Daoy (cell line): ENCODE measurements around the gene SF3B2. TPM values are rescaled to one million over a fixed set of nuclear protein-coding genes. Genes with fewer than 3 reads are reported as not detected.
A peak's percentile ranks its signal among the peaks of the same experiment; 100 is the strongest.
"Not testable (repeated sequence)": the region's sequence is repeated elsewhere in the genome, so short reads cannot be mapped to it uniquely, and the experiment has no call there.

Experiments used
- DNase-seq: peaks from one replicate; pipeline ENCODE4 v3.0.0-alpha.2; 2015; ENCODE audit warnings: low read depth
- total RNA-seq: library from RNA; depleted of rRNA; stranded (reverse); fragments of >200 nt; shearing (Covaris generic); gene quantifications from 2 replicates; pipeline ENCODE4 v1.2.3, GENCODE V29; 2014

SF3B2 gene
- total RNA-seq, 1 experiment from 2014 or later = 257 TPM

DNA sequence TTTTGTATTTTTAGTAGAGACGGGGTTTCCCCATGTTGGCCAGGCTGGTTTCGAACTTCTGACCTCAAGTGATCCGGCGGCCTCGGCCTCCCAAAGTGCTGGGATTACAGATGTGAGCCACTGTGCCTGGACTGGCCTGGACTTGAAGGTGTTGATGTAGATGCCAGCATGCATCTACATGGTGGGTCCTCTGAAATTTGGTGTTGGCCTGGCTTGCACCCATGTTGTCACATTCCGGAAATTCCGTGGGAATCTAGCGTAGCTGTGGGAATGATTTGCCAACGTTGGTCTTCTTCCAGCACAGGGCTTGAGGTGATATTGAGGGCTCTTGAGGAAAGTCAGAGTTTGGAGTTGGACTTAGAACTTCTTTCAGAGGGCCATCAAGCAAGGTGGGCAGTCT is 24.4 kb downstream of the SF3B2 start:
- no peak for DNase-seq

DNA sequence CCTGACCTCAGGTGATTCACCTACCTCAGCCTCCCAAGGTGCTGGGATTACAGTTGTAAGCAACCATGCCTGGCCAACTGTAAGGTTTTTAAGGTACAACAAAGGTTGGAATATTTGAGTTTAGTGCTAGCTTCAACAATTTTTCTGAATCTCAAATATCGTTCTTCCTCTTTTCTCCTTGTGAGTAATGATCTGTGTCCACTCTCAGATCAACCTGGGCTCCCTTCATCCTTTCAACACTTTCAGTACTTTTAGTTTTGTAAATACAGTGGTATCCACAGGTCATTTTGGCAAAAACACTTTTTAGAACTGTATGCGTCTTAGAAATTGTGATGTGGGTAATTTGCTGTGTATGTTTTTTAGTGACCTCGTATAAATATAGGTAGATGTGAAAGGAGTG is 25.8 kb downstream of the SF3B2 start:
- DNase-seq = no peak

DNA sequence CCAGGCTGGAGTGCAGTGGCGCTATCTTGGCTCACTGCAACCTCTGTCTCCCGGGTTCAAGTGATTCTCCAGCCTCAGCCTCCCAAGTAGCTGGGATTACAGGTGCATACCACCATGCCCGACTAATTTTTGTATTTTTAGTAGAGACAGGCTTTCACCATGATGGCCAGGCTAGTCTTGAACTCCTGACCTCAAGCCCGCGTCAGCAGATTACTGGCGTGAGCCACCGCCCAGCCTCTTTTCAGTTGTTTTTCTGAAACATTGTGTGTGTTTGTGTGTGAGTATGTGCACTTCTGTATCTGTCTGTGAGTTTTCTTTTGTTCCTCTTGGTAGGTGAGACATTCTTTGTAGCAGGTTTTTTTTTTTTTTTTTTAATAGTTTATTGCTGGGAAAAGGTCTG is 26.8 kb downstream of the SF3B2 start:
- DNase-seq = not testable (repeated sequence)

DNA sequence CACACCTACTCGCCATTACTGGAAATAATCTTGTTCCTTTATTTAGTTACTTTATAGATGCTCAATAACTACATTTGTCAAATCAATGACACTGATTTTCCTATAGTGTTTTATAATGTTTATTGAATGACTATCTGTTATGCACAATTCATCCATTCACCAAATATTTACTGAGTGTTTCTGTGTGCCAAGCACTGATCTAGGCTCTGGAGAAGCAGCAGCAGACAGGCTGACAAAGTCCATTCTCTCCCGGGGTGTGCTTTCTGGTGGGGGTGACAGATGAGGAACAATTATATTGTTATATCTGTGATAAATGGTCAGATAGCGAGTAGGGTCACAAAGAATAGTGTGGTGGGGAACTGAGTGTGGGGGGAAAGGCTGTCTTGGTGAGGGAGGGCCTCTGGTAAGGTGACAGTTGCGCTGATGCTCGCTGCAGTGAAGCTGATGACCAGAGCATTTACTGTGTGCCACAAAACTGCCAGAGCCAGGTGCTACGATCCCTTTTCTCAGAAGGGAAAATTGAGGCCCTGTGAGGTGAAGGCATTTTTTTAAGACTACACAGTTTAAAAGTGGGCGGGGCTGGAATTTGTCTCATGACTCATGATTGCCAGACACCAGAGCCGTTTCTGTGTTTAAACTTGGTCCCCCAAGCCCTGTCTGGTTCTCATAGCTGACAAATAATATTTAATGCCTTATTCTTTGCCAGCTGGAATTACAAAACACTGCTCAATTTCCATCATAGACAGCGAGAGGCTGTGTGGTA is 28.1 kb downstream of the SF3B2 start:
- peak; percentile 73 for DNase-seq

DNA sequence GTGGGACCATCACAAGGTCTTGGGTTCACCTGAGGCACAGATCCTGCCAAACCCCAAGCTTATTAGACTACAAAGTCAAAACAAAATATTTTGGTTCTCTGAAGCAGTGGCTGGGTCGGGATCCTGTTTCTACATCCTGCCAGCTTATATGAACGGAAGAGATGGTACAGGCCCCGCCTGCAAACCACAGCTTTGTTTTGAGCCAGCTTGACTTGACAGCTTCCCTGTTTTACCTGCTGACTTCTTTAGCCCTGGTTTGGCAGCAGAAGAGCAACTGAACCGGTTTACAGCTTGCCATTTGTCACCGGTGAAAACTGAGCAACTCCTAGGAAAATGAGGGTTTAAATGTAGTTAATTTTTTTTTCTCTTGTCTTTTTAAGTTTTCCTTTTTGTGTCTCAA is 29.3 kb downstream of the SF3B2 start:
- peak; percentile 59 for DNase-seq

DNA sequence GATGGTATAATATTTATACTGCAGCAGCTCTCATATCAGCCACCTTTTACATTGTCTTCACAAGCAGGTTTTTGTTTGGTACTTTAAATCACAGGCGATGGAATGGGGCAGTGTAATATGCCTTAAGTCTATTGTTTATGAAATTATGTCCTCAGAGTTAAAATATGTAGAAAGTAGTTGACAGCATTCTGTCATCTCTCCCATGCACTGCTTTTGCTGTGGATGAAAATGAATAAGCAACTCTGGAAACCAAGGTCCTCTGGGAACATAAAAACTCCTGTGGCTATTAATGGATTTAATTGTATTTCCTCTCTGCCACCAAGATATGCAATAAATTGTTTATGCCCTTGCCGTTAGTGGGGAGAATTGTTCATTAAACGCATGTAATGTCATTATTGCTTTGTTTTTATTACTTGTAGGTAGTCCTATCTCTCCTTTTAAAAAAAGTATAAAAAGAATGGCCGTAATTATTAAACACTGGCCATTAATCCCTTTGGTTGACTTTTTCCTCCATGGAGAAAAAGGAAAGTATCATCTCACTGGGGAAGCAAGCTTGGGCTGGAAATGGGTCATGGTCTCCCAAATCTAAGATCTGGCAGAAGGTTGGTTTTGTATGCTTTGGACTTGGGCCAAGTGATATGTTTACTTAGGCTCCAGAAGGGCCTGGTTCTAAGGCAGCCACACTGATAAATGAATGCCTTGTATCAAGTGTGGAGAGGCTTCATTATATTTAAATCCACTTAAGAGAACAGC is 31.0 kb downstream of the SF3B2 start:
- peak; percentile 55 for DNase-seq

DNA sequence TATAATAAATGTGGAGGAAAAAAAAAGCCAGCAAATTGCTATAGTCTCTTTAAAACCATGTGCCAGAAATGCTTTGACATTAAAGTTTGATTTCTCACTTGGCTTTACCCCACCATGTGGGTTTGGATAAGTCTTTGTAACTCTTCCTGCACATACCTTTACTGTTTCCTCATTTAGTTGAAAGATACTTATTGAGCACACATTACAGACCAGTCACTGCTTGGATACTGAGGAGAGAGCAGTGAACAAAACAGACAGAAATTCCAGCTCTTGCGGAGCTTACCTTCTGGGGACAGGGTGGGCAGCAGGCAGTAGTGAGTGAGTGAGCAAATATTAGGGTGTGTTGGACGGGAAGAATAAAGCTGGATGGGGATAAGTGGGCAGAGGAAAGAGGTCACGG is 31.6 kb downstream of the SF3B2 start:
- DNase-seq = no peak

DNA sequence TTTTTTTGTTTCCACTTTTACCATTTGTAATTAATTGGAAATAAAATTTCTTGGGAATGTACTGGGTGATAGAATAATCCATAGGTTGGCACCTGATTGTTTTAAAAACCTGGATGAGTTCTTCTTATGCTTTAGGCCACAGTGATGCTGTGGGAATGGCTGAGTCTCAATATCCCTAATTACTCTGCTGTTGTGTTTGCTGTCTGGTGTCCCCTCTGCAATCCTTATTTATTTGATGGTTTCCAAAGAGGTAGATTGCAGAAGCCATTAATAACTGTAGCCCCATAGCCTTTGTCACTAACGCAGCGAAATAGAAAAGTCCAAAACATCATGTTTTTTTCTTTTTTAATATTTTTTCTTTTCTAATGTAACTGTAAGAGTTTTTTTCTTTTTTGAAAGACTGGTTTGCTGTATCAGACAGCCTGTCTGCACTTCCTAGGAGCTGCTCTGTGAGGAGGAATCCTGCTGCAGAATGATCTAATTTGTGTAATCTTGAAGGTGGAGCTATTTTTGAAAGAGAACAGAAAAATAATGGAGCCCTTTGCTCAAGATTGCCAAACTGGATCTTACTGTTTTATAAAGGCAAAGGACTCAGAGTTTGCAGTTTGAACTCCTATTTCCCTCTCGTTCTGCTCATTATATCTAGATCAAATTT is 32.8 kb downstream of the SF3B2 start:
- DNase-seq = no peak

DNA sequence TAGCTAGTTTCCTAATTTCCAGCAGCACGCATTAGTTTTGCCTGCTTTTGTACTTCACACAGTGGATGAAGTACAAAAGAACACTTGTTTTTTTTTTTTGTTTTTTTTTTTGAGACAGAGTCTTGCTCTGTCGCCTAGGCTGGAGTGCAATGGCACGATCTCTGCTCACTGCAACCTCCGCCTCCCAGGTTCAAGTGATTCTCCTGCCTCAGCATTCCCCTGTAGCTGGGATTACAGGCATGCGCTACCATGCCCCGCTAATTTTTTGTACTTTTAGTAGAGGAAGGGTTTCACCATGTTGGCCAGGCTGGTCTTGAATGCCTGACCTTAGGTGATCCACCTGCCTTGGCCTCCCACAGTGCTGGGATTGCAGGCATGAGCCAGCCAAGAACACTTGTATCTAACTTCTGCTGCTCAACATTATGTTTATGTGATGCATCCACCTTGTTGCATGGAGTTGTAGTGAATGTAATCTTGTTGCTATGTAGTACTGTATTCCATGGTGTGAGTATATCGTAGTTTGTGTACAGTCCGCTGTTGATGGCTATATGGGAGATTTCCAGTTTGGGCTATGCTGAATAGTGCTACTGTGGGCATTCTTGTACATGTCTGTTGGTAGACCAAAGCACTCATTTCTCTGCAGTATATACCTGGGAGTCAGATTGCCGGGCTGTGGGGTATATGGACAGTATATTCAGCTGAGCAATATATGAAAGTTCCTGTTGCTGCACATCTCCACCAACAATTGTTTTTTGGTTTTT is 35.2 kb downstream of the SF3B2 start:
- DNase-seq = no peak

DNA sequence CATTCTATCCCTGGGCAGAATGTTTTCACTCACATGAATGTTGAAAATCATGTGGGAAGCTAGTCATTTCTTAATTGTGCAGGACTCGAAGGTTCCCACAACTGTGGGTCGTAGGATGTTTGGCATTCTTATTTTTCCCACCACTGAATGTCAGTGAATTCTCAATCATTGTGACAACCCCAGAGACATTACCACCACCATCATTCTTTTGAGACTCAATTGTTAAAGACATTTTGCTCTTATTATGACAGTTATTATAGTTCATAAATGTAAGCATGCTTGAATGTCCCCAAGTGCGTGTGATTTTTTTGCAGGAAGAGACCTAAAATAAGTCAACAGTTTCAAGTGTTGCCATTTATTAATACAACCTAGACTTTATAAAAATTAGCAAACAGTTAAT is 36.9 kb downstream of the SF3B2 start:
- DNase-seq = no peak

DNA sequence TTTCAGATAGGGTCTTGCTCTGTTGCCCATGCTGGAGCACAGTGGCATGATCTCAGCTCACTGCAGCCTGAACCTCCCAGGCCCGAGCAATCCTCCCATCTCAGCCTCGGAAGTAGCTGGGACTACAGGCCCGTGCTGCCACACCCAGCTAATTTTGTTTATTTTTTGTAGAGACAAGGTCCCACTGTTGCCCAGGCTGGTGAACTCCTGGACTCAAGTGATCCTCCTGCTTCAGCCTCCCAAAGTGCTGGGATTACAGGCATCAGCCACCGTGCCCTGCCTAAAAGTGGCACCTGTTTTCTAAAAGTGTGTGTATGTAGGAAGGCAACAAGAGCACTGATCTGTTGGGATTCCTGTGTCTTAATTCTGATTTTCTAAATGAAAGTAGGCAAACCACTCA is 38.1 kb downstream of the SF3B2 start:
- no peak for DNase-seq

DNA sequence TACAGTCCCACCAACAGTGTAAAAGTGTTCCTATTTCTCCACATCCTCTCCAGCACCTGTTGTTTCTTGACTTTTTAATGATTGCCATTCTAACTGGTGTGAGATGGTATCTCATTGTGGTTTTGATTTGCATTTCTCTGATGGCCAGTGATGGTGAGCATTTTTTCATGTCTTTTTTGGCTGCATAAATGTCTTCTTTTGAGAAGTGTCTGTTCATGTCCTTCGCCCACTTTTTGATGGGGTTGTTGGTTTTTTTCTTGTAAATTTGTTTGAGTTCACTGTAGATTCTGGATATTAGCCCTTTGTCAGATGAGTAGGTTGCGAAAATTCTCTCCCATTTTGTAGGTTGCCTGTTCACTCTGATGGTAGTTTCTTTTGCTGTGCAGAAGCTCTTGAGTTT is 40.0 kb downstream of the SF3B2 start:
- DNase-seq = not testable (repeated sequence)

DNA sequence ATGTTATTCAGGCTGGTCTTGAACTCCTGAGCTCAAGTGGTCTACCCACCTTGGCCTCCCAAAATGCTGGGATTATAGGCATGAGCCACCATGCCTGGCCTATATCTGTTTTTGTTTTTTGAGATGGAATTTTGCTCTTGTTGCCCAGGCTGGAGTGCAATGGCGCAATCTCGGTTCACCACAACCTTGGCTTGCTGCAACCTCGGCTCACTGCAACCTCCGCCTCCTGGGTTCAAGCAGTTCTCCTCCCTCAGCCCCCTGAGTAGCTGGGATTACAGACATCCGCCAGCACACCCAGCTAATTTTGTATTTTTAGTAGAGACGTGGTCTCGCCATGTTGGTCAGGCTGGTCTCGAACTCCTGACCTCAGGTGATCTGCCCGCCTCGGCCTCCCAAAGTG is 47.6 kb downstream of the SF3B2 start:
- DNase-seq = not testable (repeated sequence)

DNA sequence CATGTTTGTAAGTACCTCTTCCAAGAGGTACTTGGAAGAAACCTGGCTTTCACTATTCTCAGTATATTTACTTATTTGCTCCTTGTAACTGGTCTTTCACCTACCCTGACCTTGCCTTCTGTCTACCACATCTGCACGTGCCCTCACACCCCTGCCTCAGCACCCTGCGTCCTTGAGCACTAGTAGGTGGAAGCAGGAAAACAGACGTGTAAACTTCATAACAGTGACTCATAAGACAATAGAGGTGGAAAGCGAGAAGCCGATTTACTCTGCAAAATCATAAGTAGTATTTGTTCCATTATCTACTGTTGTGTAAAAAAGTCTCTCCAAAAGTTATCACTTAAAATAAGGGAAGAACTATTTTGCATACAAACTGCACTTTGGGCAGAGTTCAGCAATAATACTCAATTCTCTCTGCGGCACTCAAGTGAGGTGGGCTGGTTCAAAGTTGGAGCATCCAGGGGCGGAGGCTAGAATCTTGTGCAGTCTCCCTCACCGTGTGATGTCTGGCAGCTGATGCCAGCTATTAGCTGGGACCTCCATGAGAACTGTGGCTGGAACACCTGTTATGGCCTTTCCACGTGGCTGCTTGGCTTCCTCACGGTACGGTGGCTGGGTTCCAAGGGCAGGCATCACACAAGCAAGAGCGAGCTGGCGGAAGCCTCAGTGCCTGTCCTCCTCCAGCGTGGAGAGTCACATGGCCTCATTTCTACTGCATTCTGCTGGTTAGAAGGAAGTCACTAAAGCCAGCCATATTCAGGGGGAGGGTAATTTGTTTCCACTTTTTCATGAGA is 48.3 kb downstream of the SF3B2 start:
- peak; percentile 37 for DNase-seq

DNA sequence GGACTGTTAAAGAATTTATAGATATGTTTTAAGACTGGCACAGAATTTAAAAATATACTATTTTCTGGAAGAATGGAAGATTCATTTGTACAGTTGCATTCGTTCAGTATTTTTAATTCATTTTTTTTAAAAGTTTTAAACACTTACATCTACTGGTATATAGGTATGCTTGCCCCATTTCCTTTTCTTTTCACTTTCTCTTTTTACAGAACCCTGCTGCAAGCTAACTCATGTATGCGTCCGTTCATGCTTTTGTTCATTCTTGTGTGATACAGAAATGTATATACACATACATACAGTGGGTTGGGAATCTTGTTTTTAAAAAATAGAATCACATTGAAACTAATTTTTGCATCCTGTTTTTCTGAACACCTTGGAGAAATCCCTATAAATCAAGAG is 48.9 kb downstream of the SF3B2 start:
- DNase-seq = no peak

DNA sequence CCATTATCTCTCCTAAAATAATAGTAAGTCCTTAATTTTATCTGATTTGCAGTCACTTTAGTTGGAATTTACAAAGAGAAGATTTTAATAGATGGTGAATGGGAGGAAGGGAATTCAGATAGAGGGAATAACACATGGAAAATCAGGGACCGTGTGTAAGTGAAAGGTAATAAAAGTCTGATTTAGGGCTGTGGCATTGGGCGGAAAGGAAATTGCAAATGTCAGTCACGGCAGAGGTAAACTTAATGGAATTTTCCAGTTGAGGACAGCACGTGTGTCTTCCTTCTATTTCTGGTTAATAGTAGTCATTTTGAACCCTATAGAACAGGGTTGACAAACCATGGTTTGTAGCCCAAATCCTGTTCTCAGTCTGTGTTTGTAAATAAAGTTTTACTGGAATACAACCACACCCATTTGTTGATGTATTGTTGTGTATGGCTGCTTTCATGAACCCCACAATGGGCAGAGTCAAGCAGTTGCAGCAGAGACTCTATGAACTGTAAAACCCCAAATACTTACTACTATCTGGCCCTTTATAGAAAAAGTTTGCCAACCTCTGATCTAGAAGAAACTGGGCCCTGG is 52.0 kb downstream of the SF3B2 start:
- no peak for DNase-seq

DNA sequence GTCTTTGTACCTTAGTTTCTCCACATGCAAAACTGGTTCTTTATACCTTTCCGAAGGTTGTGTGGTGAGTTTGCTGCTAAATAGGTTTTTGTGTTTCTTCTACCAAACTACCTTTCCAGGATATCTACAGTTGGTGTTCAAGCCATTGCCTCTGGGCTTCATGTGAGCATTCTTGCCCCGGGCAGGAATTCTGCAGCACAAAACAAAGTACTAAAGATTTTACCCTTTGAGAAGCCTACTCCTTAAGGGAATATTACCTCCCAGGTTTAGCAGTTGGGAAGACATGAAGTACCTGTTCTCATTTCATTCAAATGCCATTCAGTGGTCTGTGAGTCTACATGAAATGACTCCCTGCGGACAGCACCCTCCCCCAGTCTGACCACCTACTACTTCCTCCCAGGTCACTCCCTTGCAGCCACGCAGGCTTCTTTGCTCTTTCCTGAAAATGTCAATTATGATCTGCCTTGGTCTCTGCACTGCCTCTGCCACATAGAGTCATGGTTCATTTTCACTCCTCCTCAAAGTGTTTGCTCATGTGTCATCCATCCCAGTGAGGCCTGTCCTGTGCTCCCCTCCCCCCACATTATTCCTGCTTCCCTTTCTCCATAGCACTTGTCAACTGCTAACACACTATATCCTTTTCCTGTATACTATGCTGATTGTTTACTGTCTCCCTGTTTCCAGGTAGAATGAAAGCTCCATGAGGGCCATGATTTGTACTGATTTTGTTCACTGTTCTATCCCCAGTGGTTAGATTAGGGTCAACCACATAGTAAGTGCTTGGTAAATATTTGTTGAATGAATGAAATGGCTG is 54.8 kb downstream of the SF3B2 start:
- DNase-seq = peak; percentile 38

DNA sequence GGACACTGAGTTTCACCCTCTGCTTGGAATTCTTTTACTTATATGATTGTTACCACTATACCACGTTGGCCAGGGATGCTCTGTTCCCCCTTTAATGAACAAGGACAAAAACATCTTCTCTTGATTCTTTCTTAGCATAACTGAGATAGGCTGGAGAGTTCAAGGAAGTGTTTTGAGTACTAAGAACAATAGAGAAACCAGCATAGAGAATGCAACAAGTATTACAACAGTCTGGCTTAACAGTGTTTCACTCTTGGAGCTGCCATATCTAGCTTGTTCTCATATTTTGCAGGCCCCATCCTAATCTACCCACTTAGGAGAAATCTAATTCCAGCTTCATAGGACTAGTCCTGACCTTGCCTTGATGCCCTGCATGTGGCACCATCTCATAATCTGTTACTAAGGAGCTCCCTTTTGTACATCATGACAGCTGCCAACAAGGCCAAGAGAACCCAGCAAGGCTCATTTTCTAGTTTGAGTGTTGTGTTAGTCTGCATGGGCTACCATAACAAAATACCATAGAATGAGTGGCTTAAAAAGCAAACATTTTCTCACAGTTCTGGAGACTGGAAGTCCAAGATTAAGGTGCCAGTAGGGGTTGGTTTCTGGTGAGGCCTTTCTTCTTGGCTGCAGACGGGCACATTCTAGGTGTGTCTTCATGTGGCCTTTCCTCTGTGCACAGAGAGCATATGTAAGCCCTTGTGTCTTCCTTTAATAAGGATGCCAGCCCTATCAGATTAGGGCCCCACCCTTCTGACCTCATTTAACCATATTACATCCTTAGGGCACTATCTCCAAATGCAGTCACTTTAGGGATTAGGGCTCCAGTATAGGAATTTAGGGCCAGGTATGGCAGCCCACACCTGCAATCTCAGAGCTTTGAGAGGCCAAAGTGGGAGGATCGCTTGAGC is 55.7 kb downstream of the SF3B2 start:
- no peak for DNase-seq

DNA sequence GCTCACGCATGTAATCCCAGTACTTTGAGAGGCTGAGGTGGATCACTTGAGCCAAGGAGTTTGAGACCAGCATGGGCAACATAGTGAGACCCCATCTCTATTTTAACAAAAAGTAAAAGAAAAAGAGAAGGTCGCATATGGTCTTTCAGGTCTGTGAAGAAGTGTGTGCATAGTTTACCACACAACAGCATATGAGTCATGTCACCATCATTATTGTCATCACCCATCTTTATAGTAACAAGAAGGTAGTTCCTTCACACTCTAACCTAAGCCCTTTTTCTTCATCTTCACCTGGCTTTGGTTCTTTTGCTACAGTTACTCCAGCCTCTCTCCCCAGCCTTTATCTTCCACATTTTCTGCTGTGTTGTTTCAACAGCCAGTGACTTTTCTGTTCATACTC is 57.1 kb downstream of the SF3B2 start:
- DNase-seq = no peak
